Right hindlimb (tissue), 1 donor: Measurements from ENCODE around the gene VSIG10L.

Source experiments
- DNase-seq: peaks from one replicate; pipeline ENCODE4 v3.0.0-alpha.2; 2018

VSIG10L gene

DNA sequence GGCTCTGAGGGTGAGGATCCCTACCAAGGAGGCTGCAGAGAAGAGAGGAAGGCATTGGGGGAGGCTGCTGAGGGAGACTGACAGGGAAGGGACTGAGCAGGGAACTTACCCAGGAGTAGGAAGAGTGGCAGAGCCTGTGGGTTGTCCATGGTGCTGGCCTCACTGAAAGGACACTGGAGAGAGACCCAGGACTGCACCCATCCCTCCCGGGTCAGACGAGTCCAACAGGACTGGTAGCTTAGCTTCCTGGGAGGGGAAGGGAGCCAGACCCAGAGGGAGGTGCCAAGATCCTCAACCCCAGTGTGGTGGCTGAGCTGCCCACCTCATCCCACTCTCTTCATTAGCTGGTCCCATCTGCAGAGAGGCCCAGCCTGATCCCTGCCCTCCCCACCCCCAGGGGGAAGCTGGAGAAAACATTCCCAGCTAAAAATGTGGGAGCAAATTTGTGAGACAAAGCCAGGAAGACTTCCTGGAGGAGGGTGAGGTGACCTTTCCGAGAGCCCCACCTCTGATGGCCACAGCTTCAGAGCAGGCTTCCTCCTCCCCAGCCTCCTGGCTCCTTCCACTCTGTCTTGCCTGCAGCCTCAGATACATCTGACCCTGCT lies at the start of gene VSIG10L:
TSS of gene VSIG10L (minus strand) at position 164 of the 605 bp plus-strand sequence. CDS start at position 149, 15 bp downstream.
- DNase-seq, result no peak

DNA sequence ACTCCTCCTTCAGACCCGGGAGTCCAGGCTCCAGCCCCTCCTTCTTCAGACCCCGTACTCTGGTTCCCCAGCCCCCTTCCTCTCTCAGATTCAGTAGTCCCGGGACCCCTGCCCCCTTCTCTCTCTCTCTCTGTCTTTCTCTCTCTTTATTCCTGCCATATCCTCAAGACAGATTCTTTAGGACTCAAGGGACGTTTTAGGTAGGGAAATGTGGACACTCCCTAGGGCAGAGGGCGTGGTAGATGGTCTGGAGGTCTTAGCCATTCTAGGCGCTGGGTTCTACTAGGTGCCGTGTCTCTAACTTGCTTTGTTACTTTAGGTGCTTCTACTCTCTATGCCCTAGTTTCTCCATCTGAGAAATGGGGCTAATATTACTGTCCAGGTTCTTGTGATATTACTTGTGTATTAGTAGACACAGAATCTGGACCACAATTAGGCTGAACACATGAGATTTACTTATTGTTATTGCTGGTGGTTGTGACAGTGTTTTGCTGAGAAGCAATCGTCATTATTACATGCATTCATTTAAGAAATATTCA lies 49.2 kb upstream of the VSIG10L start:
- no peak for DNase-seq

DNA sequence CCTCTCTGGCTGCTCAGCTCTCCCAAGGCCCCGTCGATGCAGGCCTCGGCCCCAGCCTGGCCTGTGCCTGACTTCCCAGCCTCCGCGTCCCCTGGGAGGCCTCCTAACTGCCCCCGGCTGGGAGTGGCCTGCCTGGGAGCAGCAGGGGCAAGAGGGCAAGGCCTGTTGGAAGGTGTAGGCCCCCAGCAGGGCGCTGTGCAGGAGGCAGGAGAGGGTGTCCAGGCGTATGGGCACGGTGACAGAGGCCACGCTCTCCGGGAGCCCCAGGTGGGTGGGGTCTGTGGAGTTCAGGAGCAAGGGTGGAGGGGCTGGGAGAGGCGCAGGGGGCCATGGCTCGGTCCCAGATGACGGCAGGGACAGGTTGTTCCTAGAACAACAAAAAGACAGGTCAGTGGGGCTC lies 47.2 kb upstream of the VSIG10L start:
- no peak for DNase-seq

DNA sequence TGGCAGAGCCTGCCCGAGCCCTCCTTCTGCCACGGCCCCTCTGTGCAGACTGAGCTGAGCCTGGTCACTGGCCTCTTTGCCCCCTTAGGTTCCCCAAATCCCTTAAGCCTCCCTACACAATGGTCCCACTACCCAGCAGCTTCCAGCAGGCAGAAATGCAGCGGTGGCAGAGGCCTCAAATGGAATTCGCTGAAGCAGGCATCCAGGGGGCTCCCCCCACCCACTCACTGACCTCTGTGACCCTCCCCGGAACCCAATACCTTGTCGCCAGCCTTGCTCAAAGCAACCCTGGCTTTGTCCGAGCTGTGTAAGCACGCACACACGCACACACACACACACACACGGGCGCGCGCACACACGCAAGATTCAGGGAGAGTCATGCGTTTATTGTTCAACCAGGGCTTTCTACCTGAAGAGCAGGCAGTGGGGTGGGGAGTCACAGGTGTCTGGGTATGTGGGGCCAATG lies 46.0 kb upstream of the VSIG10L start, which contains the start of gene LIM2:
TSS of gene LIM2 (minus strand) at position 51 of the 466 bp plus-strand sequence. CDS start 531 bp downstream, outside the sequence.
- no peak for DNase-seq

DNA sequence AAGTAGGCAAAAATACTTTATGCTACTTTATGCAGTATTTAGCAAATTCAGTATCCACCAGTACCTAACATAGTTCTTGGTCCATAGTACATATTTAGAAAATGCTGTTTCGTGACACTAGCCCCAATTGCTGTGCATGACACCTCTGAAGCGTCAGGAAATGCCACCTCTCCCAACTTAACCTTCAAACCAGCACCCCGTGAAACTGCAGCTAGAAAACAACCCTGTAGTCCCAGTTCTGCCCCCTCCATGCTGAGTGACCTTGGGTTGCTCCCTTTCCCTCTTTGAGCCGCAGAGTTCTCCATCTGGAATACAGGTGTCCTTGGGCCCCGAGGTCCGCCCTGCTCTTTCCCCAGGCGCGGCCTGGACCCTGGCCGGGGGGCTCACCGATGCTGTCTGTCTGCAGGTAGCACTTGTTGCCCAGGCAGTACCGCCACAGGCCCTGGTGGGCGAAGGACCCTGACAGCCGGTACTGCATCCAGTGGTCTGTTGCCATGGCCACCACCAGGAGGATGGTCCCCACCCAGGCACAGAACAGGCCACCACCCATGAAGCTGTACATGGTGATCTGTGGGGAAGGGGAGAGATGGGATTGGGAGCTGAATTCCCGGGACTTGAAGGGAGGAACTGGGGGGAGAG lies 45.1 kb upstream of the VSIG10L start:
- DNase-seq, result no peak

DNA sequence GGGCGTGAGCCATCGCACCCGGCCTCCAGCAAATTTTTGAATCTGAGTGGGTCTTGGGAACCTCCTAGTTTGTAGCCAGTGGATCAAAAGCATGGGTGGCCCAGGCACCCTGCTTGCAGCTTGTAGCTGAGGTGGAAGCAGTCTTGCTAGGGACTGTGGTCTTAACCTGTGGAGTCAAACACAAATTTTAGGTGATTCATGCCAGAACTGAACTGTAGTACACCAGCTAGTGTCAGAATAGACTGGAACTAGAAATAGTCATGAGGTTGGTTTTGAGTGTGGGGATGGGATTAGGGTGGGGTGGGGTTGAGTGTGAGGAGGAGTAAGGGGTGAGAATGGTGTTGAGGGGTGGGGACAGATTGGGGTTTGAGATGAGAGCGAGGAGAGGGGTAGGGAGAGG lies 40.1 kb upstream of the VSIG10L start:
- DNase-seq, result no peak

DNA sequence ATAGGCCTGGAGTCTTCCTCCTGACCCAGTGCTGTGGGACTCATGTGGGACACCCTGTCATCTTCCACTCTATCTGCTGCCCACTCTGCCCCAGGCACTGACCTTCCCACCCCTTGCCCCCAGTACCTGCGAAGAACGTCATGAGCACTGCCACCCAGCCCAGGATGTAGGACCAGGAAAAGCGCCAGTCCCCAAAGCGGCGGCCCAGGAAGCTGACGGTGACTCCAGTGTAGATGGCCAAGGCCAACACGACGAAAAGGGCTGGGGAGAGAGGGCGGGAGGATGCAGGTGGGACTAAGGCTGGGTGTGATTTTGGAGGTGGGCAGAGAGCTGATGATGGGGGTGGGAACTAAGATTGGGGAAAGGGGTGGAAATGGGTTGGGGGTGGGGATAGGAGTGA lies 38.4 kb upstream of the VSIG10L start:
- no peak for DNase-seq

DNA sequence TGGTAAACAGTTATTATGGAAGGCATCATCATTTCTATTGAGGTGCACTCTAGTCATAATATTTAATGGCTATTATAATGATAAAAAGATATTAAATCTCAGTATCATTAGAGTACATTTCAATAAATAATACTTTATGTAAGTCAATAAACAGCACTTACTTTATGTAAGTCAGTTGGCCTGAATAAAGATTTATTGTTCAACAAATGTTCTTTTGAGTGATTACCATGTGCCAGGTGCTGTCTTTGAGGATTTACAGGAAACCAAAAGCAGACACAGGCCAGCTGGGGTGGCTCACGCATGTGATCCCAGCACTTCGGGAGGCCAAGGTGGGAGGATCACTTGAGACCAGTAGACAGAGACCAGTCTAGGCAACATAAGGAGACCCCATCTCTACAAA lies 35.5 kb upstream of the VSIG10L start:
- DNase-seq, result no peak

DNA sequence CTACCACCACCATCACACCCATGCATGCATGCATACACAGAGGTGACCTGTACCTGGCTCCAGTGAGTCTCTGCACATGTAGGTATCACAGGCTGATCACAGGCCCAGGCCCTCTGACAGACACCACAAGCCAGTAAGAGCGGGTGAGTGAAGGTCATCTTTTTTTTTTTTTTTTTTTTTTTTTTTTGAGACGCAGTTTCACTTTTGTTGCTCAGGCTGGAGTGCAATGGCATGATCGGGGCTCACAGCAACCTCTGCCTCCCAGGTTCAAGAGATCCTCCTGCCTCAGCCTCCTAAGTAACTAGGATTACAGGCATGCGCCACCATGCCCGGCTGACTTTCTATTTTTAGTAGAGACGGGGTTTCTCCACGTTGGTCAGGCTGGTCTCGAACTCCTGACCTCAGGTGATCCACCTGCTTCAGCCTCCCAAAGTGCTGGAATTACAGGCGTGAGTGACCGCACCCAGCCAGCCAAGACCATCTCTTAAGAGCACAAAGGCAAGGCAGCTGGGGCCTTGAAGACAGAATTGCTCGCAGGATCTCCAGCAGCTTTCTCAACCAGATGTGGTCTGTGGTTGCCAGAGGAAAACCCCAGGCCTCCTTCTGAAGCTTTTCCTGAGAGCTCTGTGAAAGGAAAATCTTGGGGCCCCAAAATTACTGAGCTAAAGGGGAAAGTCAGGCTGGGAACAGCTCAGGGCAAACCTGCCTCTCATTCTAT lies 33.7 kb upstream of the VSIG10L start:
- DNase-seq, result no peak

DNA sequence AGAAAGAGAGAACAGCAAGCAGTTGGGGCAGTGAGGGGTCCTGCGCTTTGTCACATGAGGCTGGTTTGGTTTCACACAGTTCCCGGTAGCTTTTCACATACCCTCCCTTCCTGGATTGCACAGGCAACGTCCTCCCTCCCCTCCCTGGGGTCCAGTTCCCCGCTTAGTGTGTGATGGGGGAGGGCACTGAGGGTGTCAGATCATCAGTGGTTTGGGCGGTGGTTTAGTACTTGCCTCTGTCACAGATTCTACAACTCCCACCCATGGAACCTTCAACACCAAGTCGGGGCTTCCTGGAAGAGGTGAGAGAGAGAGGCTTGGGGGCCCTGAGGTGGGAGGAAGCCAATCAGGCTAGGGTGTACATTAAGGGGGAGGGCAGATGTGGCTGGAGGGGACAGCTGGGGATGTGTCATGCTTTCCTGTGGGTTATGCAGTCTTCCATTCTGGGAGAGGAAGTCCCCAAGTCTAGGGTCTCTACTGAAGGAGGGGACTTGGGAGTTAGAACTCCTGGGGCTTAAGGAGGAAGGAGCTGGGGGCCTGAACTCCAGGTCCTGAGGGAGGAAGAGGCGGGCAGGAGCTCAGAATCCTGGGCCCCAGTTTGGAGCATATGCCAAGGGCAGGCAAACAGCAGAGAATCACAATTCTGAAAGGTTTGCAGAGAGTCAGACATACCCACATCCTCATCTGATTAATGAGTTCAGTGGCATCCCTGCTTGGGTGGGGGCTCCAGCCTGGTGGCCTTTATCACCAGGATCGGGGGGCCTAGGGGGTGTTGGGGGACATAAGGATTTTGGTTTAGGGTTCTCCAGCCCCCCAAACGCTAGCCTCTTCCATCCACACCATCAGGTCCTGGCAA lies 30.9 kb upstream of the VSIG10L start, which contains the start of gene NKG7:
TSS of gene NKG7 (minus strand) at position 6 of the 856 bp plus-strand sequence. CDS start 119 bp downstream, outside the sequence.
- no peak for DNase-seq

DNA sequence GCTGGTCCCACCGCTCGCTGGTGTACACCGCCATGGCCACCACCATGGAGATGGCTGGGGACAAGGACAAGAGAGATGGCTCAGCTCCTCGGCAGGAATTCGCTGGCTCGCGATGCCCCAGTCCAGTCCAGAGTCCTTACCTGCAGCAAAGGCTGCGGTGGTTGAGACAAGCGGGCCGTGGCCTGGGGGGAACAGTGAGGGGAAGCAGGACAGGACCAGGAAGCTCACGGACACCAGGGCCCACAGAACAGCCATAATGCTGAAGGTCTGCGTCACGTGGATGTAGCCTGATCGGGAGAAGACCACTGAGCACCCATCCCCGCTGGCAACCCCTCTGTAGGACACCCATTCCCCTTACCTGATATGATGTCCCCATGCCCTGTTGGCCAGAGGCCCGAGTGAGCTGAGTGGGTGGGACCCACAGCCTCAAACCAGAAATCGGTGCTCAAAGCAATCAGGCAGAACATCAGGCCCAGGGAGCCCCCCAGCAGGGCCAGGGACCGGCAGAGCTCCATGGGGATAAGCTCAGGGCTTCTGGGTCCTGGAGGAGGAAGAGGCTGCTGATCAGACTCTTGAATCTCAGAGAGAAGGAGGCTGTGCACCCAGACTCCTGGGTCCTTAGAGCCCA lies 30.2 kb upstream of the VSIG10L start:
- DNase-seq, result no peak

DNA sequence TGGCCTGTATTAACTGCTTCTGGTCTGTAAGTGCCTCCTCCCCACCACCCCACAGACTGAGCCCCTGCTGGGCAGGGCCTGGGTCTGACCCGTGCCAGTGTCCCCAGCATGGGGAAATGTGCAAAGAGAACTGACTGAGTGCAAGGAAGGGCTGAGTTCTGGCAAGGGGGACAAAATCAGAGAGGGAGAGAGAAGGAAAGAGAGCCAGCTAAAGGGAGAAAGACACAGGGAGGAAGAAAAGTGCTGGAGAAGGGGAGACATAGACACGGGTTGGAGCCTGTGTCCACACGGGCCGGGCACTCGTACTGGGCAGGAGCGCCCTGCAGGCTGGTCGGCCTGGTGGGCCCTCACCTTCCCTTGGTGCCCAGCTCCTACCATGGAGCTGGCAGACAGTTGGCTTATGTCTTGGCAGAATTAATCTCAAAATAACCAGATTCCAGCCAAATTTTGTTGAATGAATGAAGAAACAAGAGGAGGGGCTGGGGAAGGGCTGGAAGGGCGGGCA lies 29.3 kb upstream of the VSIG10L start:
- no peak for DNase-seq

DNA sequence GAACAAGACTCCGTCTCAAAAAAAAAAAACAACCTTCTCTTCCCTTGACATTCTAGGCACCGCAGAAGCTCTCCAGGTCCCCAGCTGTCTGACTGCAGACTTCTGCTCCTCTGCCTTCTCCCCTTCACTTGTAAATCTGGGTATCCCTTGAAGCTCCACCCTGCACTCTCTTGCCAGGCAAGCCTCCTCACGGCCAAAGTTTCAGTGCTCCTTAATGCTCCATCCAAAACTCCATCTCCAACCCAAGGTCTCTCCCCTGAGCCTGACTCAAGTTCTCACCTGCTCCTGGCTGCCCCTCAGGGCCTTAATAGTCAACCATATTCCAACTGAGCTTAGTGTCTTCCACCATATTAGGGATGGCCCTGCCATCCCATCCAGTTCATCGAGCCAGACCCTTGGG lies 28.3 kb upstream of the VSIG10L start:
- no peak for DNase-seq

DNA sequence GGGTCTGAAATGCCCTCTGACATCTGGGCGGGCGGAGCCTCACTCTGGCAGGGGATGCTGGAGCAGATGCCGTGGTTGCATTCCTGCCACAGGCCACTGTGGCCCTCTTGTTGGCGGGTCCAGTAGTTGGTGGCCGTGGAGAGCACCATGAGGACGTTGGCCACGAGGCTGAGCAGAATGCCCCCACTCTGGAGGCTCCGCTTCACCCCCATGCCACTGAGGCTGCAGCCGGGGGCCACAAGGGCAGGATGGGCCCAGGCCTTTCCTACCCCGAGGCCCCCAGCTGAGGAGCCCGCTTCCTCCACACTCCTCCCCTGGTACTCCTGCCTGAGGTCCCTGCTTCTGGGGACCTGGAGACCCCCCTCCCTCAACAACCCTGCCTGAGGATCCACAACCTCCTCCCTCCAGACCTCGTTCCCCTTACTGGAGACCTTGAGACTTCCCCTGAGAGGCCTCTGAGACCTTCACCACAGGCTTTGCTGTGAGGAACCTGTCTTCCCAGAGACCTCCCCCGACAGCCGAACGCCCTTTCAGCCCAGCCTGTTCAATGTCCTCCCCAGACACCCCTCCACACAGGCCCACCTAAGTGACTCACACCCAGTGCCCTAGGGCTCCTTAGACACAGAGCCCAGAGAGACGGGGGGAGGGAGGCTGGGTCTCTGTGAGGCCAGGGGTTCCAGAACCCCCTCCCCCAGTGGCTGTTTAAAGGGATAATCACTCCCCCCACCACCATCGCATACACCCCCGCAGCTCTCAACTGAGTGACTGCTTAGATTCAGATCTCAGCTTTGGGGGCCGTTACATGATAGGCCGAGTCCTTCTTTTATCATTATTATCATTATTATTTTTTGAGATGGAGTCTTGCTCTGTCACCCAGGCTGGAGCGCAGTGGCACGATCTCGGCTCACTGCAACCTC lies 26.7 kb upstream of the VSIG10L start, which contains the start of gene CLDND2:
TSS of gene CLDND2 (minus strand) at position 638 of the 917 bp plus-strand sequence. CDS start at position 212, 426 bp downstream.
- no peak for DNase-seq

DNA sequence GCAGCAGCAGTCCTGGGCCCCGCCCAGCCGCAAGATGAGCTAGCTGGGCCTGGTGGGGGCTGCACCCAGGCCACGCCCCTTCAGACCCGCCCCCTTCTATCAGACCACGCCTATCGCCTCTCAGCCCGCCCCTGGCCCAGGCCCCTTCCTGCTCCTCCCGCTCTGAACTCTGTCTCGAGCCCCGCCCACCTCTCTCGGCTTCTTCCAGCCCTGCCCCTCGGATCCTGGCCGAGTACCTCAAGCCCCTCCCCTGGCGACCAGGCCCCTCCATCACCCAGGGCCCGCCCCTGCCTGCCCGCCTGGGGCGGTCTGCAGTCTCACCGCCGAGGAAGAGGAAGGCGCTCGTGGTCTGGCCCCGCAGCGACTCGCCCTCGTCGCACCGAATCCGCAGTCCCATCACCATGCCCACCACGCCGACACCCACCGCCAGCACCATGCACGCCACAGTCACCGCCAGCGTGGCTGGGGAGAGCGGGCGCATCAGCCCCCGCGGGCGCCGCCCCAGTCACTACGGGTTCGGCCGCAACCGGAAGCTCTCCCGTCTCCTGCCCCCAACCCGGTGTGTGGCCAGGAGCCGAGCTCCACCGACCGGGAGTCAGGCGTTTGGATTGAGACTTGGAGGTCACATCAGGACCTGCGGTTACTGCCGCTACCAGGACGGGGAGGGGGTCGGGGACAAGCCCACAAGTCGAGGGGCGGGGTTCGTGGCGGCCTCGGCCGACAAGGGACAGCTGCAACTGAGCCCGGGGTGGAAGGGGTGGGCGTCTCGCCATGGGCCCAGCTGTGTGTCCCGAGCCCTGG lies 25.8 kb upstream of the VSIG10L start:
- DNase-seq, result peak; percentile 100

DNA sequence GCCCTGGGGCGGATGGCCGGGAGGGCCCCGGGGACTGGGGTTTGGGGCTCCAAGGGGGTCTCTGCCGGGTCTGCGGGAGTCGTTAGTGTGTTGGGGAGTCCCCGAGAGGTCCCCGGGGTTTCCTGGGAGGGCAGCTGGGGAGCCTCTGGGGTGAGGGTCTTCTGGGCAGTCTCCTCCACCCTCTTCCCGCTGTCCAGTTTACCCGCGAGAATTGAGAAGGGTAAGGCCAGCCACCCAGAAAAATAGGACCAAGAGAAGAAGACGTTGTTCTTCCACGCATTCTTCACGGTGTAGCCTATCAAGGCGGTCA lies 25.3 kb upstream of the VSIG10L start:
- DNase-seq, result no peak

DNA sequence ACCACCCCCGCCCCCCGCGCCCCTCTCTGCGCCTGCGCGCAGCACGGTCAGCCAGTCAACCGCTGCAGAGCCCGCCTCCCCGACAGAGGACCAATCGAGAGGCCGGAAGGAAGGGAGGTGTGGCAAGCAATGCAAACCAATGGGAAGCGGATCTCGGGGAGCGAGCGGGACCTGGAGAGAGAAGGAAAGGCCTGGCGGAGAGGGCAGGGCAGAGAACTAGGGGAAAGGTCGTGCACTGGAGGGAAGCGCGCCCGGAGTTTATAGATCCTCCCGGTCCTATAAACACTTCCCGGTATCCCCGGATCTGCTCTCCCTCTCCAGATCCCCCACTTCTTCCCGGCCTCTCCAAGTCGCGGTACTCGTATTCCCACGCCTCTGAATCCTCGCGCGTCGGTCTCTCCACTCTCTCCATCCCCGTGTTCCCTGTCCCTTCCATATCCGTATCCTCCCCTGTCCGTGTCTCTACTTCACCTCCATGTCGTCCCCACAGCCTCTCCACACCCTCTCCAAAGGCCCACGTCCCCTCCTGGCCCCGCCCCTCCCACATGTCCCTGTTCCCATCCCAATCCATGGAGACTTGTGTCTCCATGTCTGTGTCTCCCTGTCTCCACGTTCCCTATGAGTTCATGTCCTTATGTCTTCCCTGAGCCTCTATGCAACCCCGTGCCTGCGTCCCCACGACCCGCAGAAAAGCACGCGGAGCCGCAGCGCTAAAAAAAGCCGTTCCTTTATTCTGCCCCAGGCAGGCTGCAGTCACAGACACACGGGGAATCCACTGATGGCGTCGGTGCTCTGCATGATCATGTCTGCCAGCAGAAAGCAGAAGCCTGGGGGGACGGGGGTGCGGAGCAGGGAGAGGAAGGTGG lies 24.7 kb upstream of the VSIG10L start:
- DNase-seq, result peak; percentile 99

DNA sequence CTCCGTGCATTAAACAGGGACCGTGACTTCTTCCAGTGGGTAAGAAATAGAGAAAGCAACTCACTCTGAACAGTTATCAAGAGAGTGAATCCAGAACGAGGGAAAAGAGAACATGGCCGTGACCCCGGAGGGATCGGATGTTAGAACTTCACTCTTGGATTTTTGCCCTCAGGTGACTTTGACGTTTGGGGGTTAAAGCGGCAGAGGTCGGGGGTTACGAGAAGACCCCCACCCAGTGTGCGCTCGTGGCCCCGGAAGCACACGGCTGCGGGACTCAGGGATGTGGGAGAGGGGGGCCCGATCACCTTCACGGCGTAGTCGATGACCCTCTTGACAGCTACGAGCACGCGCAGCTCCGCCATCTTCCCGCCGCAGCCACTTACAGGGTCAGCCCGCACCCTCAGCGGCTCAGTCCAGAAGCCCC lies 24.0 kb upstream of the VSIG10L start, which contains the start of gene ETFB:
TSS of gene ETFB (minus strand) at position 424 of the 424 bp plus-strand sequence. CDS start at position 362, 62 bp downstream.
- DNase-seq, result no peak
